Endodermal cell (in vitro differentiated cells): ENCODE data around the gene LRBA. TPM values are rescaled to one million over a fixed set of nuclear protein-coding genes. Genes with fewer than 3 reads are reported as not detected.

Experiments
- DNase-seq: peaks from one replicate; pipeline ENCODE4 v3.0.0-alpha.2; 2017
- H3K27ac ChIP-seq: 2 replicates; pipeline ENCODE4 v1.5.1; 2013; ENCODE audit warnings: mild to moderate bottlenecking, low read depth, low read length, moderate library complexity
- H3K27me3 ChIP-seq: 2 replicates; pipeline ENCODE4 v1.6.1; 2013; ENCODE audit warnings: mild to moderate bottlenecking, low read length, moderate library complexity; ENCODE audit not compliant: insufficient read depth, control insufficient read depth, poor library complexity, severe bottlenecking
- H3K36me3 ChIP-seq: 2 replicates; pipeline ENCODE4 v1.7.0; 2013; ENCODE audit warnings: mild to moderate bottlenecking, low read length, moderate library complexity; ENCODE audit not compliant: control insufficient read depth, insufficient read depth
- H3K4me1 ChIP-seq: one replicate; pipeline ENCODE4 v1.7.0; 2013; ENCODE audit warnings: low read length; ENCODE audit not compliant: control insufficient read depth, insufficient read depth
- H3K4me3 ChIP-seq: 2 replicates; pipeline ENCODE4 v1.5.1; 2013; ENCODE audit warnings: mild to moderate bottlenecking, low read length, moderate library complexity
- H3K9ac ChIP-seq: 2 replicates; pipeline ENCODE4 v1.6.1; 2013; ENCODE audit warnings: mild to moderate bottlenecking, low read length, moderate library complexity; ENCODE audit not compliant: poor library complexity, severe bottlenecking; ENCODE audit errors: extremely low read depth
- H3K9me3 ChIP-seq: 2 replicates; pipeline ENCODE4 v1.6.1; 2013; ENCODE audit warnings: mild to moderate bottlenecking, low read length, moderate library complexity; ENCODE audit not compliant: control insufficient read depth
- H3K27ac Mint-ChIP-seq: 2 replicates; pipeline ENCODE4 v1.8.0; 2020; ENCODE audit warnings: mixed read lengths
- H3K27me3 Mint-ChIP-seq: 2 replicates; pipeline ENCODE4 v1.8.0; 2021; ENCODE audit warnings: mild to moderate bottlenecking, mixed read lengths; ENCODE audit not compliant: insufficient read depth
- H3K36me3 Mint-ChIP-seq: 2 replicates; pipeline ENCODE4 v1.8.0; 2020; ENCODE audit warnings: low read depth, mixed read lengths
- H3K4me1 Mint-ChIP-seq: 2 replicates; pipeline ENCODE4 v1.8.0; 2020; ENCODE audit warnings: mixed read lengths
- H3K4me3 Mint-ChIP-seq: 2 replicates; pipeline ENCODE4 v1.8.0; 2020; ENCODE audit warnings: mild to moderate bottlenecking, moderate library complexity, mixed read lengths
- H3K9me3 Mint-ChIP-seq: 2 replicates; pipeline ENCODE4 v1.8.0; 2020; ENCODE audit warnings: mild to moderate bottlenecking, mixed read lengths
- CTCF ChIP-seq: fragments of 200-600 bp; sonication (generic); conservative IDR thresholded peaks from 2 replicates; pipeline ENCODE4 v1.5.0; 2021; ENCODE audit warnings: antibody characterized with exemption, mild to moderate bottlenecking
- WGBS, 2 experiments: methylation state at CpG; one replicate each; pipeline versions ENCODE4 v1.1.5 to v1.1.7; 2013; ENCODE audit warnings: missing lambda C conversion rate in 2 of 2, mixed read lengths in 1 of 2; ENCODE audit not compliant: insufficient coverage in 1 of 2, insufficient read length in 1 of 2; 5-methylcytosine and 5-hydroxymethylcytosine counted together
- total RNA-seq, 2 donors: library from RNA; stranded (reverse); fragmentation: NEBNext Ultra II Directional in 1 of 2; extraction: Animal tissue kit (Norgen Biotek cat#: 25700) in 1 of 2; gene quantifications; 2 replicates in 1 of 2; 3 replicates in 1 of 2; pipeline ENCODE4 v1.2.1, GENCODE V29; 2021

Gene LRBA
- total RNA-seq, 2 donors from 2014 or later: 77.3 to 95.9 TPM

GRCh38 chr4:150251752-150252190 lies 763.3 kb downstream of the LRBA start:
- Mint-ChIP-seq H3K27ac (no peak overlapping the region), H3K9me3 (peaks cover 2% of the 10 kb centered on the region), H3K4me1 (peaks cover 29% of the 10 kb centered on the region), H3K27me3 (no peaks in the 10 kb centered on the region), H3K36me3 (no peaks in the 10 kb centered on the region), H3K4me3 (no peak overlapping the region)
- Histone ChIP-seq H3K27me3 (no peaks in the 10 kb centered on the region), H3K4me3 (no peak overlapping the region), H3K36me3 (no peaks in the 10 kb centered on the region), H3K4me1 (peaks cover 2% of the 10 kb centered on the region), H3K9me3 (no peaks in the 10 kb centered on the region), H3K9ac (no peak overlapping the region), H3K27ac (peak overlapping the region; percentile 68)
- WGBS, 2 experiments: 69 to 83% methylated on average over 2 to 7 of the region's 7 CpGs
- DNase-seq: peak; percentile 83
- TF ChIP-seq CTCF: peak; percentile 26

GRCh38 chr4:150250998-150251651 lies 764.0 kb downstream of the LRBA start:
- Mint-ChIP-seq H3K27me3 (no peaks in the 10 kb centered on the region), H3K36me3 (no peaks in the 10 kb centered on the region), H3K4me3 (no peak overlapping the region), H3K27ac (no peak overlapping the region), H3K4me1 (peaks cover 23% of the 10 kb centered on the region), H3K9me3 (peaks cover 2% of the 10 kb centered on the region)
- WGBS, 2 experiments: no CpG with 5 or more reads among the region's 4 CpGs
- Histone ChIP-seq H3K27me3 (no peaks in the 10 kb centered on the region), H3K36me3 (no peaks in the 10 kb centered on the region), H3K9ac (no peak overlapping the region), H3K27ac (no peak overlapping the region), H3K4me3 (no peak overlapping the region), H3K9me3 (no peaks in the 10 kb centered on the region), H3K4me1 (peaks cover 2% of the 10 kb centered on the region)
- no peak for TF ChIP-seq CTCF
- no peak for DNase-seq

- H3K9ac ChIP-seq: no peak overlapping the region
- no peak for DNase-seq
- H3K9me3 ChIP-seq: no peaks in the 10 kb centered on the region
- Mint-ChIP-seq H3K4me3 (no peak overlapping the region), H3K27ac (no peak overlapping the region), H3K9me3 (peaks cover 2% of the 10 kb centered on the region), H3K27me3 (no peaks in the 10 kb centered on the region), H3K36me3 (no peaks in the 10 kb centered on the region), H3K4me1 (peaks cover 19% of the 10 kb centered on the region)
- WGBS, 2 experiments: 95 to 96% methylated on average over 5 to 8 of the region's 9 CpGs
- no peaks in the 10 kb centered on the region for H3K27me3 ChIP-seq
- no peak overlapping the region for H3K4me3 ChIP-seq
- no peak for TF ChIP-seq CTCF
- H3K36me3 ChIP-seq: no peaks in the 10 kb centered on the region
- peaks cover under 1% of the 10 kb centered on the region for H3K4me1 ChIP-seq
- H3K27ac ChIP-seq: no peak overlapping the region
These were observed 764.6 kb downstream of the LRBA start for GRCh38 chr4:150250293-150250997.
